Measurements from ENCODE around the gene PTBP1.

PTBP1 gene

DNA sequence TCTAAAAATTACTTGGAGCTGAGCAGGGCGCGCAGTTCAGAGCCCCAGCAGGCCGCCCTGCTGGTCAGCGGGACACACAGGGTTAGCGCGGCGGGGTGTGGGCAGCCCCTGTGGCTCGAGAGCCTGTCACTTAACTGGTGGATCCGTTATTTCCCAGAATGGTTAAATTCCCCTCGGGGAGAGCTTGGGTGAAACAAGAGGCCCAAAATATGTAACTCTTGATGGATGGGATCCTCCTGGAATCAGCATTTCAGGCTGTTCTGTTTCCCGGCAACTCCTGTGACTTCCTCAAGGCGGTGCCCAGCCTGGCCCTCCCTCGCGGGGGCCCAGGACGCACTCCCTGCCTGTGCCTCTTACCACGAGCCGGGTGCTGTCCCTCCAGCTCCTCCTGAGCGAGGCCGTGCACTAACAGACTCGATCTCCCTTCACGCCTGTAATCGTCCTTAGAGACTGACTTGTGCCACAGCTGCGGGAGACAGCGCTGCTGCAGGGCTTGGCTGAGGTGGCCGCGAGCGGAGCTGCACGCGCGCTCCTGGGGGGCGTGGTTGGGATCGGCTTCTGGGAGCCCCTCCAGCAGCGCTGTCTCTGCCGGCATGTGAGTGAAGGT is 9.7 kb downstream of the PTBP1 start:
- TF ChIP-seq, protein P1, sequence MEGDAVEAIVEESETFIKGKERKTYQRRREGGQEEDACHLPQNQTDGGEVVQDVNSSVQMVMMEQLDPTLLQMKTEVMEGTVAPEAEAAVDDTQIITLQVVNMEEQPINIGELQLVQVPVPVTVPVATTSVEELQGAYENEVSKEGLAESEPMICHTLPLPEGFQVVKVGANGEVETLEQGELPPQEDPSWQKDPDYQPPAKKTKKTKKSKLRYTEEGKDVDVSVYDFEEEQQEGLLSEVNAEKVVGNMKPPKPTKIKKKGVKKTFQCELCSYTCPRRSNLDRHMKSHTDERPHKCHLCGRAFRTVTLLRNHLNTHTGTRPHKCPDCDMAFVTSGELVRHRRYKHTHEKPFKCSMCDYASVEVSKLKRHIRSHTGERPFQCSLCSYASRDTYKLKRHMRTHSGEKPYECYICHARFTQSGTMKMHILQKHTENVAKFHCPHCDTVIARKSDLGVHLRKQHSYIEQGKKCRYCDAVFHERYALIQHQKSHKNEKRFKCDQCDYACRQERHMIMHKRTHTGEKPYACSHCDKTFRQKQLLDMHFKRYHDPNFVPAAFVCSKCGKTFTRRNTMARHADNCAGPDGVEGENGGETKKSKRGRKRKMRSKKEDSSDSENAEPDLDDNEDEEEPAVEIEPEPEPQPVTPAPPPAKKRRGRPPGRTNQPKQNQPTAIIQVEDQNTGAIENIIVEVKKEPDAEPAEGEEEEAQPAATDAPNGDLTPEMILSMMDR (IDR thresholded peaks at IDR 0.05; ENCODE audit: insufficient read depth, low read length, missing control alignments): no peak
- DNase-seq (ENCODE audit: low read depth, low spot score): no peak
- H3K4me3 ChIP-seq (ENCODE audit: low read depth, low read length): no peak overlapping the region
- ChIA-PET POLR2A (no interaction called here), CTCF (no interaction called here)

DNA sequence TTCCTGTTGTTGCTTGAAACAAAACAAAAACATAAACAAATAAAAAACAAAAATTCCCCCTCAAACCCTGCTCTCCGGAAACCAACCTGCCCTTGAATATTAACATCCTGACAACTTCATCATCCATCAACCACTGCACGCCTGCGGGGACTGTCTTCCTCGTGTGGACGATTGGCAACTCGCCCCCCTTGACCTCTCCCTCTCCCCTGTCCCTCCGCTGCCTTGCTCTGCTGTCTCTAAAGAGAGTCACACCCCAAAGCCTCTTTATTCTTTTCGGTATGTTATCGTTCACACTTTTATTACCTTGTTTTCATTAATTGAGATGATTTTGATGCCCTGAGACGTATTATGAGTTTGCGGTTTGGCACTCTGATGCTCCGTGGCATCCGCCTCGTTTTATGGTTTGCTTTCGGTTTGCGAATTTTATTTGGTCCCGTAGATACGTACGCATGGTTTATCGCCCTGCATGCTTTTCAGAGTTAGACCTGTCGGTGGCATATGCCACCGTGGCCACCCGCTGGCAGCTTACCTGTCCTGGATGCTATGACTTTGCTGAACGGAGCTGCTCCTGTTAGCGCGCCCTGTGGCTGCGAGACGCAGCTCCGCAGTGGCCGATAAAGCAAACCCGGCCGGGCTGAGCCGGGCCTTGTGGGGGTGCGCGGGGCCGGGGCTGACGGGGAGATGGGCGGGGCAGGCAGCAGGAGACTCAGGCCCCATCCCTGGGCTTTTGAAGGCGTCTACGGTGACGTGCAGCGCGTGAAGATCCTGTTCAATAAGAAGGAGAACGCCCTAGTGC is 10.6 kb downstream of the PTBP1 start:
- ChIA-PET CTCF (no interaction called here), POLR2A (interaction anchor here (1.0 kb wide), 1 partner anchor 8 kb away, joined by 4 read pairs; no protein-coding TSS in a partner anchor)
- H3K4me3 ChIP-seq (ENCODE audit: low read depth, low read length): no peak overlapping the region
- TF ChIP-seq, protein P1 (IDR thresholded peaks at IDR 0.05; ENCODE audit: insufficient read depth, low read length, missing control alignments): no peak
- DNase-seq (ENCODE audit: low read depth, low spot score): no peak

DNA sequence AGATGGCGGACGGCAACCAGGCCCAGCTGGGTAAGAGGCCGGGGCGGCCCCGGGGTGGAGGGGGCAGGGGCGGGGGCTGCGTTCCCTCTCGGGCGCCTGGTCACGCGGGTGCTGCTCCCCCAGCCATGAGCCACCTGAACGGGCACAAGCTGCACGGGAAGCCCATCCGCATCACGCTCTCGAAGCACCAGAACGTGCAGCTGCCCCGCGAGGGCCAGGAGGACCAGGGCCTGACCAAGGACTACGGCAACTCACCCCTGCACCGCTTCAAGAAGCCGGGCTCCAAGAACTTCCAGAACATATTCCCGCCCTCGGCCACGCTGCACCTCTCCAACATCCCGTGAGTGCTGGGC is 11.1 kb downstream of the PTBP1 start:
- ChIA-PET CTCF (no interaction called here), POLR2A (interaction anchor here (1.0 kb wide), 1 partner anchor 9 kb away, joined by 4 read pairs; no protein-coding TSS in a partner anchor)
- TF ChIP-seq, protein P1 (IDR thresholded peaks at IDR 0.05; ENCODE audit: insufficient read depth, low read length, missing control alignments): no peak
- no peak overlapping the region for H3K4me3 ChIP-seq (ENCODE audit: low read depth, low read length)
- no peak for DNase-seq (ENCODE audit: low read depth, low spot score)

GRCh38 chr19:810077-810855 is 13.0 kb downstream of the PTBP1 start:
- no peak for DNase-seq (ENCODE audit: low read depth, low spot score)
- POLR2A ChIA-PET: interaction anchor here (1.2 kb wide), 1 partner anchor 10 kb away, joined by 4 read pairs; no protein-coding TSS in a partner anchor
- TF ChIP-seq, protein P1 (IDR thresholded peaks at IDR 0.05; ENCODE audit: insufficient read depth, low read length, missing control alignments): no peak
- no peak overlapping the region for H3K4me3 ChIP-seq (ENCODE audit: low read depth, low read length)
- CTCF ChIA-PET: interaction anchor here (1.0 kb wide), 1 partner anchor 10 kb away, joined by 3 read pairs; no protein-coding TSS in a partner anchor

- DNase-seq (ENCODE audit: low read depth, low spot score): no peak
- ChIA-PET POLR2A (no interaction called here), CTCF (interaction anchor here (1.0 to 1.3 kb wide), 2 partner anchors 10 to 12 kb away, joined by 3 read pairs; no protein-coding TSS in a partner anchor)
- no peak overlapping the region for H3K4me3 ChIP-seq (ENCODE audit: low read depth, low read length)
- TF ChIP-seq, protein P1 (IDR thresholded peaks at IDR 0.05; ENCODE audit: insufficient read depth, low read length, missing control alignments): no peak
Measured at GRCh38 chr19:810883-811489, 13.7 kb downstream of the PTBP1 start.
